Choroid plexus epithelial cell (primary cell): ENCODE measurements around the gene NTRK3.

ENCODE experiments used
- DNase-seq: peaks from one replicate; pipeline ENCODE4 v3.0.0-alpha.2; 2010; ENCODE audit warnings: low read depth
- H3K4me3 ChIP-seq: 2 replicates; pipeline ENCODE4 v1.5.1; 2011; ENCODE audit warnings: low read depth, mild to moderate bottlenecking, control low read depth, low read length, moderate library complexity
- CTCF ChIP-seq: conservative IDR thresholded peaks from 2 replicates; pipeline ENCODE4 v1.5.1; 2011; ENCODE audit warnings: low read depth, mild to moderate bottlenecking, control low read depth, inconsistent platforms, low read length, moderate library complexity

NTRK3 gene

GRCh38 chr15:87947560-87947959, 309.0 kb downstream of the NTRK3 start:
- H3K4me3 ChIP-seq = no peak overlapping the region
- TF ChIP-seq CTCF = no peak
- DNase-seq = no peak

GRCh38 chr15:87945246-87945645, 311.3 kb downstream of the NTRK3 start:
- no peak for TF ChIP-seq CTCF
- DNase-seq = no peak
- no peak overlapping the region for H3K4me3 ChIP-seq

- no peak for DNase-seq
- H3K4me3 ChIP-seq = no peak overlapping the region
- no peak for TF ChIP-seq CTCF
Observed at GRCh38 chr15:87944691-87945090, 311.8 kb downstream of the NTRK3 start.

- no peak for TF ChIP-seq CTCF
- no peak for DNase-seq
- H3K4me3 ChIP-seq = no peak overlapping the region
Observed at GRCh38 chr15:87944050-87944449, 312.5 kb downstream of the NTRK3 start.

GRCh38 chr15:87943626-87944025, 312.9 kb downstream of the NTRK3 start:
- H3K4me3 ChIP-seq = no peak overlapping the region
- TF ChIP-seq CTCF = no peak
- no peak for DNase-seq

GRCh38 chr15:87942316-87942715, 314.2 kb downstream of the NTRK3 start:
- no peak for DNase-seq
- TF ChIP-seq CTCF = no peak

GRCh38 chr15:87941606-87942005, 314.9 kb downstream of the NTRK3 start:
- H3K4me3 ChIP-seq = no peak overlapping the region
- DNase-seq = no peak
- TF ChIP-seq CTCF = no peak

More at GRCh38 chr15:87942316-87942715, 314.2 kb downstream of the NTRK3 start:
- no peak overlapping the region for H3K4me3 ChIP-seq
